IMR-90 (cell line): ENCODE measurements around the gene CERS6. TPM values are rescaled to one million over a fixed set of nuclear protein-coding genes. Genes with fewer than 3 reads are reported as not detected.

Experiments
- ATAC-seq: fragments of 200-7000 bp; cut with Tn5 transposase; 2 replicates; pipeline ENCODE4 v1.9.1; 2020; ENCODE audit warnings: low read depth, mild to moderate bottlenecking, moderate library complexity
- BruUV-seq: library from RNA; stranded (reverse); fragments of 400-500 nt; replicated peaks from 2 replicates; lab custom pipeline; 2021; lab: Mats Ljungman, UMichigan
- CTCF ChIA-PET: fragments of 300-600 bp; formaldehyde crosslinking; extraction: SDS; loops from one replicate; lab custom pipeline; 2021; ENCODE audit warnings: antibody characterized with exemption; lab: Yijun Ruan, JAX
- POLR2A ChIA-PET: fragments of 300-600 bp; sonication (Branson Sonifier 250); formaldehyde crosslinking; loops from one replicate; lab custom pipeline; 2022; ENCODE audit warnings: antibody characterized with exemption; ENCODE audit not compliant: unreplicated experiment; lab: Charles Lee
- DNase-seq: peaks from one replicate; pipeline ENCODE4 v3.0.0; 2013
- H2AFZ ChIP-seq: replicated peaks from 2 replicates; pipeline ENCODE3; 2013; ENCODE audit warnings: low read length, mild to moderate bottlenecking; ENCODE audit not compliant: poor library complexity
- H2AK5ac ChIP-seq: 2 replicates; pipeline ENCODE4 v1.6.1; 2013; ENCODE audit warnings: low read depth, low read length, inconsistent platforms
- H2AK9ac ChIP-seq: replicated peaks from 2 replicates; pipeline ENCODE3; 2013; ENCODE audit warnings: mild to moderate bottlenecking, low read depth, low read length, moderate library complexity; ENCODE audit not compliant: poor library complexity
- H2BK120ac ChIP-seq: 2 replicates; pipeline ENCODE4 v1.6.1; 2013; ENCODE audit warnings: low read depth, low read length, inconsistent platforms
- H2BK15ac ChIP-seq: 3 replicates; pipeline ENCODE4 v1.6.1; 2013; ENCODE audit warnings: low read depth, low read length, inconsistent platforms
- H2BK20ac ChIP-seq: 2 replicates; pipeline ENCODE4 v1.6.1; 2013; ENCODE audit warnings: low read depth, mild to moderate bottlenecking, inconsistent platforms, low read length, moderate library complexity
- H2BK5ac ChIP-seq: 2 replicates; pipeline ENCODE4 v1.6.1; 2013; ENCODE audit warnings: mild to moderate bottlenecking, low read depth, low read length, inconsistent platforms; ENCODE audit not compliant: poor library complexity, severe bottlenecking
- H3K14ac ChIP-seq: replicated peaks from 2 replicates; pipeline ENCODE4 v1.6.1; 2013; ENCODE audit warnings: low read depth, low read length, inconsistent platforms
- H3K18ac ChIP-seq: 2 replicates; pipeline ENCODE4 v1.6.1; 2013; ENCODE audit warnings: low read depth, low read length, control low read depth
- H3K23ac ChIP-seq: 2 replicates; pipeline ENCODE4 v1.6.1; 2013; ENCODE audit warnings: low read depth, low read length, inconsistent platforms
- H3K27ac ChIP-seq: 2 replicates; pipeline ENCODE4 v1.5.1; 2013; ENCODE audit warnings: mild to moderate bottlenecking, control low read depth, low read length; ENCODE audit not compliant: insufficient read depth
- H3K27me3 ChIP-seq: 2 replicates; pipeline ENCODE4 v1.6.1; 2013; ENCODE audit warnings: low read length; ENCODE audit not compliant: control insufficient read depth, insufficient read depth
- H3K36me3 ChIP-seq: 2 replicates; pipeline ENCODE4 v1.6.1; 2013; ENCODE audit warnings: low read length, mixed read lengths; ENCODE audit not compliant: control insufficient read depth, insufficient read depth
- H3K4ac ChIP-seq: 2 replicates; pipeline ENCODE4 v1.6.1; 2013; ENCODE audit warnings: low read depth, low read length, inconsistent platforms
- H3K4me1 ChIP-seq: 2 replicates; pipeline ENCODE4 v1.6.1; 2013; ENCODE audit warnings: low read length, mixed read lengths; ENCODE audit not compliant: control insufficient read depth, insufficient read depth
- H3K4me2 ChIP-seq: 2 replicates; pipeline ENCODE4 v1.6.1; 2013; ENCODE audit warnings: low read depth, mild to moderate bottlenecking, control low read depth, low read length, moderate library complexity
- H3K4me3 ChIP-seq: 2 replicates; pipeline ENCODE4 v1.5.1; 2013; ENCODE audit warnings: low read depth, mild to moderate bottlenecking, control low read depth, low read length, moderate library complexity; ENCODE audit not compliant: insufficient read depth
- H3K56ac ChIP-seq: 2 replicates; pipeline ENCODE4 v1.6.1; 2013; ENCODE audit warnings: low read length, inconsistent platforms; ENCODE audit not compliant: insufficient read depth; ENCODE audit errors: extremely low read depth
- H3K79me1 ChIP-seq, 2 experiments: 2 replicates each; pipeline ENCODE4 v1.6.1; 2013; ENCODE audit warnings: low read length in 2 of 2, inconsistent platforms in 1 of 2, low read depth in 1 of 2
- H3K9ac ChIP-seq: 2 replicates; pipeline ENCODE4 v1.6.1; 2013; ENCODE audit warnings: low read depth, low read length, control low read depth
- H3K9me1 ChIP-seq: 2 replicates; pipeline ENCODE4 v1.6.1; 2013; ENCODE audit warnings: low read length, inconsistent platforms; ENCODE audit not compliant: insufficient read depth
- H3K9me3 ChIP-seq: 2 replicates; pipeline ENCODE4 v1.6.1; 2013; ENCODE audit warnings: low read length; ENCODE audit not compliant: control insufficient read depth, insufficient read depth
- H4K20me1 ChIP-seq: 2 replicates; pipeline ENCODE4 v1.6.1; 2013; ENCODE audit warnings: low read length, inconsistent platforms; ENCODE audit not compliant: insufficient read depth
- H4K5ac ChIP-seq: 2 replicates; pipeline ENCODE4 v1.6.1; 2013; ENCODE audit warnings: mild to moderate bottlenecking, low read depth, low read length, control low read depth
- H4K8ac ChIP-seq, 2 experiments: 2 replicates each; pipeline ENCODE4 v1.6.1; 2013; ENCODE audit warnings: low read depth in 2 of 2, low read length in 2 of 2, control low read depth in 1 of 2, inconsistent platforms in 1 of 2
- H4K91ac ChIP-seq: 2 replicates; pipeline ENCODE4 v1.6.1; 2013; ENCODE audit warnings: low read depth, low read length, inconsistent platforms; ENCODE audit not compliant: insufficient read depth
- BHLHE40 ChIP-seq: fragments of 150-350 bp; IDR thresholded peaks from 2 replicates; pipeline ENCODE4 v1.6.1; 2016; ENCODE audit warnings: mild to moderate bottlenecking, low read depth, low read length
- CEBPB ChIP-seq: IDR thresholded peaks from 2 replicates; pipeline ENCODE4 v1.6.1; 2012; ENCODE audit warnings: low read depth, low read length, improper control_type of control experiment
- CHD1 ChIP-seq: IDR thresholded peaks from 2 replicates; pipeline ENCODE4 v1.6.1; 2012; ENCODE audit warnings: low read depth, low read length, improper control_type of control experiment
- NFE2L2 ChIP-seq: fragments of 150-350 bp; IDR thresholded peaks from 2 replicates; pipeline ENCODE4 v1.6.1; 2016; ENCODE audit warnings: low read depth, mild to moderate bottlenecking, low read length
- RAD21 ChIP-seq: IDR thresholded peaks from 2 replicates; pipeline ENCODE4 v1.6.1; 2012; ENCODE audit warnings: low read length, improper control_type of control experiment
- WGBS, 2 experiments: methylation state at CpG; one replicate each; pipeline versions ENCODE4 v1.1.5 to v1.1.7; 2013; ENCODE audit warnings: missing lambda C conversion rate in 2 of 2; ENCODE audit not compliant: insufficient read length in 1 of 2; ENCODE audit errors: extremely low coverage in 2 of 2; 5-methylcytosine and 5-hydroxymethylcytosine counted together
- dilution Hi-C: fragments of 300-500 bp; cut with HindIII; formaldehyde crosslinking; loops from one replicate; pipeline ENCODE4 v1.14.3; 2018; ENCODE audit warnings: low sequenced_read_pairs; ENCODE audit not compliant: unreplicated experiment
- in situ Hi-C: fragments of 300-500 bp; cut with MboI; formaldehyde crosslinking; loops from 3 replicates; pipeline ENCODE4 v1.14.3; 2019; ENCODE audit warnings: low sequenced_read_pairs, inconsistent platforms, mixed read lengths
- intact Hi-C: fragments of 100-400 bp; cut with micrococcal nuclease; formaldehyde crosslinking; loops from 2 replicates; pipeline ENCODE4 v1.10.0; 2022
- polyA plus RNA-seq, 3 experiments: library from polyadenylated mRNA; depleted of rRNA; stranded (reverse); fragments of >200 nt; gene quantifications; 2 replicates each; pipeline ENCODE4 v1.2.3, GENCODE V29; 2012; ENCODE audit warnings: low replicate concordance in 1 of 3
- total RNA-seq: library from RNA; depleted of rRNA; stranded (reverse); fragments of >200 nt; gene quantifications from 2 replicates; pipeline ENCODE4 v1.2.3, GENCODE V29; 2012

CERS6 gene
- total and polyA plus RNA-seq, 2 of the 4 experiments (the other 2 are of a cell fraction): 2.1 to 5.7 TPM

DNA sequence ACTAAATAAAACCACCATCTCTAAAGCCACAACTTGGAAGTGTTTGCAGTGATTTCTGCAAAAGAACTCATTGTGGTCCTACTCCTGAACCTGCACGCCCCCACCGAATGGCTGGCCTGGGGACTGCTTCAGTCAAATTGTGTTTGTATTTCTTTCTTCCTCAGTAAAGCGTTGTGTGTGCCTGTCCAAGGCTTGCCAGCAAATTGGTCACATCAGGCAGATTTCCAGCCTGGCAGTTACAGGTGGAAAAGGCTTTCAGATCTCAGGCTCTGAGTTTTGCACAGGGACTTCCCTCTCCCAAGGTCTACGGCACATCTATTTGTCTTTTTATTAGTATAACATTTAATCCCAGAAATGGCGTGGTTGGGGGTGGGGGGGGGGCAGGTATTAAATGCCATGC, 292.4 kb downstream of the CERS6 start:
- Histone ChIP-seq H3K4me2 (no peak overlapping the region), H3K79me1 (no peaks in the 10 kb centered on the region), H3K9me3 (no peaks in the 10 kb centered on the region), H3K18ac (no peak overlapping the region), H4K5ac (no peak overlapping the region), H3K4me1 (no peaks in the 10 kb centered on the region), H2BK20ac (no peak overlapping the region), H3K9ac (no peak overlapping the region), H4K8ac (no peak overlapping the region), H2AFZ (no peak overlapping the region), H4K20me1 (no peaks in the 10 kb centered on the region), H3K36me3 (no peaks in the 10 kb centered on the region), H3K56ac (no peak overlapping the region), H3K14ac (no peak overlapping the region), H2AK9ac (no peak overlapping the region), H3K4ac (no peak overlapping the region), H3K27me3 (no peaks in the 10 kb centered on the region), H2BK15ac (no peak overlapping the region), H3K23ac (no peak overlapping the region), H2BK5ac (no peak overlapping the region), H3K9me1 (no peaks in the 10 kb centered on the region), H2AK5ac (no peak overlapping the region), H3K4me3 (no peak overlapping the region), H3K27ac (no peak overlapping the region), H2BK120ac (no peak overlapping the region), H4K91ac (no peak overlapping the region)
- DNase-seq: no peak
- ATAC-seq: no peak
- intact Hi-C loops (no loop called here), dilution Hi-C loops (no loop called here), in situ Hi-C loops (no loop called here)
- ChIA-PET POLR2A (no interaction called here), CTCF (no interaction called here)
- BruUV-seq: no TSS peak
- WGBS, 2 experiments: no CpG with 5 or more reads among the region's 5 CpGs
- TF ChIP-seq CEBPB (no peak), NFE2L2 (no peak), BHLHE40 (no peak), RAD21 (no peak), CHD1 (no peak)
